HG02973 (cell line): ENCODE data around the gene GIMAP6.
"Not testable (repeated sequence)": the region's sequence is repeated elsewhere in the genome, so short reads cannot be mapped to it uniquely, and the experiment has no call there.

ENCODE experiments used
- ATAC-seq: cut with Tn5 transposase; IDR thresholded peaks from one replicate; pipeline ENCODE4 v1.9.1; 2021; ENCODE audit warnings: moderate library complexity; ENCODE audit not compliant: unreplicated experiment

GIMAP6 gene

GRCh38 chr7:150645259-150646020, 13.3 kb upstream of the GIMAP6 start:
- no peak for ATAC-seq

DNA sequence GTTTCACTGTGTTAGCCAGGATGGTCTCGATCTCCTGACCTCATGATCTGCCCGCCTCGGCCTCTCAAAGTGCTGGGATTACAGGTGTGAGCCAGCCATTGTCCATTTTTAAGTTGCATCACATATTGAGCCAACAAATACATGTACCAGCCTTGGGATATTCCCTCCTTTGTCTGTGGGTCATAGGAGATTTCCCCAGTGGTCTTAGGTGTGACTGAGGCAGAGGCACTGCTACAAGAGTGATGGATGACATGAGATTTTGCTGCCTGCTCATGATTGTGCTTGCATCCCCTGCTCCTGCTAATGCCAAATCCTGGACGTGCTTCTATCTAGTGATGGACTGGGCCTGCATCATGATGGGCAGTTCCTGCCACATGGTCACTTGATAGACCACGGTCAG, 10.7 kb upstream of the GIMAP6 start:
- no peak for ATAC-seq

DNA sequence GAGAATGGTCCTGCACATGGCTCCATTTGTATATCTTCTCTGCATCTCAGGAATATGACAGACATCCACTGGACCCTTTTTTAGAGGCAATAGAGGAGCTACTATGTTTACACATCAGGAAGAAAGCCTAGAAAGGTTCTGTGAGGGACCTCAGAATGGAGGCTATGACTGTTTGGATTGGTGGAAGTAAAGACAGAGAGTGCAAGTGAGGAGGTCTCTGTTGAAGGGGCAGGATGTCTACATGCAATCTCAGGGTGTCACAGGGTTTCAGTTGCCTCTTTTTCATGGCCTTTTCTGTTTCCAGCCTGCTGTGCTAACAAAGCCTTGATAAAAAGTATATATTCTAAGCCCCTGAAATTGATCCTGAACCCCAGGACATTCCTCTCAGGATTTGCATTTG, 9.7 kb upstream of the GIMAP6 start:
- no peak for ATAC-seq

GRCh38 chr7:150633926-150634325, 1.7 kb upstream of the GIMAP6 start:
- ATAC-seq, result no peak

GRCh38 chr7:150631084-150631826, 930 bp downstream of the GIMAP6 start:
- no peak for ATAC-seq

- no peak for ATAC-seq
Measured at GRCh38 chr7:150629347-150629746, 2.8 kb downstream of the GIMAP6 start.

DNA sequence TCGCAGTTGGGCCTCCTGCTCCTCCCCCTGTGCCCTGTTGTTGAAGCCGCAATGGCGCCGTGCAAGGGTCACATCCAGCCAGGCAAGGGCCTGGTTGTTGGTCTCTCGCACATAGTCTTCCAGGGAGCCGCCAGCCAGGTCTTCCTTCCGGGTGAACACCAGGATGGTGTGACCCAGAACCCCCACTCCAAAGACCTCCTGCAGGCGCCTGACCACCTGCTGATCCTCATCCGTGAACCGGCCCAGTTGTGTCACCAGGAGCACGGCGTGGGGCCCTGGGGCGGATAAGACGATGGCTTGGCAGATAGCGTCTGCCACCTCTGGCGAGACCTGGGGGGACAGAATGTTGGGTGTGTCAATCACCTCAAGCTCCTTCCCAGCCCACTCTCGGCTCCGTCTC, 4.2 kb downstream of the GIMAP6 start:
- no peak for ATAC-seq

DNA sequence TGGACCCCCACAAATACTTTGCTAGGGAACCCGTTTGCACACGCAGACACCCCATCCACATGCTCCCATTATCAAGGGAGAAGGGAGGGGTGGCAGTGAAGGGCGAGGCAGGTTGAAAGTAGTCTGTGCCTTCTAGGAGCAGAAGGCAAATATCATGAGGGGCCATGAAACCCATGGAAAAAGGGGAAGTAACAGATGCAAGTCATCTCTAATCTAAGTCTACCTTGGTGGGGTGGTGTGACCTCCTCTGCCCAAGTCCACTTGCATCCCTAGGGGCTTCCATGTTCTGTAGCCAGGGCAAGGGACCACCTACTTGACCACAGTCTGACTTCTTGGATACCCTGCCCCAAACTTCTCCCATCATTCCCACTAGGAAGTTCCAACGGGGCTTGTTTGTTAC, 5.5 kb downstream of the GIMAP6 start:
- no peak for ATAC-seq

DNA sequence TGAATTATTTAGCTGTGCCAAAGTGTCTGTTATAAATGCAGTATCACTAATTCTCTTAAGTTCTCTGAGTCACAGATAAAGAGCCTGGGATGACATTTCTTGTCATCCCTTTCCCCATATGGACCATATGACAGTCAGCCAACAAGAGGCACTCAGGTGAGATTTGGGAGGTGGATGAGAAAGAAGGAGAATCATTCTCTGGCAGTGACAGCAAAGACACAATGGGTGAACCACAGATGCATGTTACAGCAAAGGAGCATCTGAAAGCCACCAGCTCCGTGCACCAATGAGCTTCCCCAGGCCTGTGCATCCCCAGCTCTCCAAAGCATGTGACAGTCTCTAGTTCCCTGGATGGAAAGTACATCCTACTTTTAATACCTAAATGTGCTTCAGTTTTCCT, 10.8 kb downstream of the GIMAP6 start:
- ATAC-seq, result peak; percentile 38

- ATAC-seq, result peak; percentile 65
Measured at GRCh38 chr7:150620617-150621371, 11.4 kb downstream of the GIMAP6 start.

- ATAC-seq, result no peak
Measured at GRCh38 chr7:150620061-150620460, 12.1 kb downstream of the GIMAP6 start.

GRCh38 chr7:150615221-150615755, 16.9 kb downstream of the GIMAP6 start:
- not testable (repeated sequence) for ATAC-seq

DNA sequence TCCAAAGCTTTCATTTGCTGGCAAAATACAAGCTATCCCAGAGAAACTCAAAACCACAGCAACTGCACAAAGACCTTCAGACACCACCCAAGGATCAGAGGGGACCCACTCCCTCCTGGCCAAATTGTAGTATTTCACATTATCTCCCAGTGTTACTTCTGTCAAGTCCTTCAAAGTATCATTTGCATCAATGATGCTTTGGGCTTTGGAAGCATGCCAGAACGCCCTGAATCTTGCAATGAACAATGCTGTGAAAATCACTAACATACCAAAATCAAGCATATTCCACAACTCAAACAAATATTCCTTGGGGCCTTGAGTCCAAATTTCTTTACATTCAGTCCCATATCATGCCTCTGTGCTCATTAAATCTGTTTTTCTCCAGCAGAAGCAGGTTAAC, 17.8 kb downstream of the GIMAP6 start:
- not testable (repeated sequence) for ATAC-seq

GRCh38 chr7:150613880-150614279, 18.3 kb downstream of the GIMAP6 start:
- no peak for ATAC-seq

GRCh38 chr7:150612925-150613324, 19.3 kb downstream of the GIMAP6 start:
- no peak for ATAC-seq

DNA sequence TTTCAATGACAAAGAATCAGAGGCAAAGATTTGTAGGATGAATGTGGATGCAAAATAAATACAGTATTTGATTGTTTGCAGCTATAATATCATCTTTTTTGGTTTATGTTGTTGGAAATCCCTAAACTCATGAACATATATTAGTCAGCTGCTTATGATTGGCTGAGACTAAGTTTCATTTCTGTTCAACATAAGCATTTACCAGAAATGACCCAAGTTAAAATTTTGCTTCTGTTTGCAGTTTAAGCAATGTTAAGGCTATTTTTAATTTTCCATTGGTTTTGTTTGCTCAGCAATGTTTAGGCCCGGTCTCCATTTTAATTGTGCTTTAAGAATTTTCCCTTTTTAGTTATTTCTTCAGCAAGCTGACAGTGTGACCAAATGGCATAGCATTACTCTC, 22.0 kb downstream of the GIMAP6 start:
- ATAC-seq, result no peak

- ATAC-seq, result not testable (repeated sequence)
Measured at GRCh38 chr7:150603600-150603999, 28.6 kb downstream of the GIMAP6 start.

GRCh38 chr7:150595361-150595760, 36.8 kb downstream of the GIMAP6 start:
- ATAC-seq, result no peak

DNA sequence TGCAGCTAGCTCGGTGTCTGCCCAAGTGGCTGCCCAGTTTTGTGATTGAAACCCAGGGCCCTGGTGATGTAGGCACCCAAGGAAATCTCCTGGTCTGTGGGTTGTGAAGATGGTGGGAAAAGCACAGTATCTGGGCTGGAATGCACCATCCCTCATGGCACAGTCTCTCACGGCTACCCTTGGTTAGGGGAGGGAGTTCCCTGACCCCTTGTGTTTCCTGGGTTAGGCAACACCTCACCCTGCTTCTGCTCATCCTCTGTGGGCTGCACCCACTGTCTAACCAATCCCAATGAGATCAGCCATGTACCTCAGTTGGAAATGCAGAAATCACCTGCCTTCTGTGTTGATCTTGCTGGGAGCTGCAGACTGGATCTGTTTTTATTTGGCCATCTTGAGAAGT, 37.4 kb downstream of the GIMAP6 start:
- ATAC-seq, result no peak

- no peak for ATAC-seq
Measured at GRCh38 chr7:150587551-150587950, 44.6 kb downstream of the GIMAP6 start.

DNA sequence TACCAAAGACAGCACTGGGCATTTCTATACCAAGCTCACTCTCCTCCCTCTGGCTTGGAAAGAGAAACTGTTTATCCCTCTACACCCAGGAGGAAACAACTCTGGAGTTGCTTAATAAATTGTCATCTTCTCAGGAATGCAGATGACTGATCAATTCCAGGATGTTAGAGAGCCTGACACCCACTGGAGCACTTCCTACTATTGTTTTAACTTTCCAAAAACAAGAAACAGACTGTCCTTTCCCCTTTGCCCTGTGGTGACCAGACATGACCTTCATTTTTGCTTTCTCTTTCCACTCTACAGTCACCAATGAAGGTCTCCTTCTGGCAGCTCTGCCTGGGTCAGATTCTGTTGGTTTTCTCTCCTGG, 45.4 kb downstream of the GIMAP6 start:
- no peak for ATAC-seq
